Measurements from ENCODE around the gene SAYSD1. TPM values are rescaled to one million over a fixed set of nuclear protein-coding genes. Genes with fewer than 3 reads are reported as not detected.
A peak's percentile ranks its signal among the peaks of the same experiment; 100 is the strongest.

The SAYSD1 gene
- polyA plus RNA-seq, 1 experiment: 12.8 TPM

- Histone ChIP-seq H3K27me3 (ENCODE audit: control insufficient read depth, insufficient read depth, low read length) (no peaks in the 10 kb centered on the region), H3K27ac (ENCODE audit: low read depth, low read length) (no peak overlapping the region), H3K9me3 (ENCODE audit: control insufficient read depth, insufficient read depth, low read length) (no peaks in the 10 kb centered on the region), H3K4me3 (ENCODE audit: low read depth, low read length) (no peak overlapping the region)
- TF ChIP-seq CTCF (IDR thresholded peaks at IDR 0.05; ENCODE audit: low read depth, low read length): no peak
- no peak for DNase-seq (ENCODE audit: low read depth, low spot score)
- ChIA-PET POLR2A (no interaction called here), CTCF (no interaction called here)
These were observed 13.1 kb upstream of the SAYSD1 start for GRCh38 chr6:39128106-39128505.

GRCh38 chr6:39124114-39124513 is 9.1 kb upstream of the SAYSD1 start:
- ChIA-PET CTCF (interaction anchor here (1.1 kb wide), 1 partner anchor 22 kb away, joined by 3 read pairs; no protein-coding TSS in a partner anchor), POLR2A (no interaction called here)
- no peak overlapping the region for H3K27ac ChIP-seq (ENCODE audit: low read depth, low read length)

GRCh38 chr6:39118921-39119320 is 3.9 kb upstream of the SAYSD1 start:
- ChIA-PET CTCF (no interaction called here), POLR2A (no interaction called here)
- Histone ChIP-seq H3K9me3 (ENCODE audit: control insufficient read depth, insufficient read depth, low read length) (no peaks in the 10 kb centered on the region), H3K27me3 (ENCODE audit: control insufficient read depth, insufficient read depth, low read length) (peaks cover 2% of the 10 kb centered on the region), H3K4me3 (ENCODE audit: low read depth, low read length) (no peak overlapping the region), H3K27ac (ENCODE audit: low read depth, low read length) (no peak overlapping the region)
- DNase-seq (ENCODE audit: low read depth, low spot score): no peak
- TF ChIP-seq CTCF (IDR thresholded peaks at IDR 0.05; ENCODE audit: low read depth, low read length): no peak

More at GRCh38 chr6:39124114-39124513, 9.1 kb upstream of the SAYSD1 start:
- peaks cover 2% of the 10 kb centered on the region for H3K27me3 ChIP-seq (ENCODE audit: control insufficient read depth, insufficient read depth, low read length)
- DNase-seq (ENCODE audit: low read depth, low spot score): no peak
- no peak for TF ChIP-seq CTCF (IDR thresholded peaks at IDR 0.05; ENCODE audit: low read depth, low read length)
- H3K9me3 ChIP-seq (ENCODE audit: control insufficient read depth, insufficient read depth, low read length): no peaks in the 10 kb centered on the region
- no peak overlapping the region for H3K4me3 ChIP-seq (ENCODE audit: low read depth, low read length)

GRCh38 chr6:39114388-39114703 is 640 bp downstream of the SAYSD1 start:
- DNase-seq (ENCODE audit: low read depth, low spot score): no peak
- peak overlapping the region; percentile 91 for H3K27ac ChIP-seq (ENCODE audit: low read depth, low read length)
- CTCF ChIA-PET: interaction anchor here (1.3 to 3.1 kb wide), 3 partner anchors 12 to 242 kb away, joined by 4 to 14 read pairs (median 11); no protein-coding TSS in a partner anchor
- peak overlapping the region; percentile 82 for H3K4me3 ChIP-seq (ENCODE audit: low read depth, low read length)
- POLR2A ChIA-PET: interaction anchor here (0.6 to 1.7 kb wide), 3 partner anchors 12 to 1793 kb away, joined by 3 to 14 read pairs (median 3); no protein-coding TSS in a partner anchor
- no peaks in the 10 kb centered on the region for H3K27me3 ChIP-seq (ENCODE audit: control insufficient read depth, insufficient read depth, low read length)
- no peaks in the 10 kb centered on the region for H3K9me3 ChIP-seq (ENCODE audit: control insufficient read depth, insufficient read depth, low read length)
- no peak for TF ChIP-seq CTCF (IDR thresholded peaks at IDR 0.05; ENCODE audit: low read depth, low read length)

GRCh38 chr6:39113788-39114187 is 1.2 kb downstream of the SAYSD1 start:
- Histone ChIP-seq H3K27me3 (ENCODE audit: control insufficient read depth, insufficient read depth, low read length) (no peaks in the 10 kb centered on the region), H3K27ac (ENCODE audit: low read depth, low read length) (no peak overlapping the region), H3K4me3 (ENCODE audit: low read depth, low read length) (peak overlapping the region; percentile 82), H3K9me3 (ENCODE audit: control insufficient read depth, insufficient read depth, low read length) (no peaks in the 10 kb centered on the region)
- CTCF ChIA-PET: interaction anchor here (2.6 to 3.1 kb wide), 2 partner anchors 12 to 26 kb away, joined by 11 to 14 read pairs; no protein-coding TSS in a partner anchor
- TF ChIP-seq CTCF (IDR thresholded peaks at IDR 0.05; ENCODE audit: low read depth, low read length): no peak
- POLR2A ChIA-PET: interaction anchor here (0.6 to 1.7 kb wide), 2 partner anchors 12 to 1793 kb away, joined by 3 to 14 read pairs; no protein-coding TSS in a partner anchor
- no peak for DNase-seq (ENCODE audit: low read depth, low spot score)
